ENCODE data around the gene GLIS1. TPM values are rescaled to one million over a fixed set of nuclear protein-coding genes. Genes with fewer than 3 reads are reported as not detected.

Gene GLIS1
- total and polyA plus RNA-seq, 2 experiments from 2014 or later, result 0.26 to 0.31 TPM

- no peaks in the 10 kb centered on the region for H3K36me3 ChIP-seq (ENCODE audit: insufficient read depth)
- no peak overlapping the region for H3K4me3 Mint-ChIP-seq
- H3K9me2 ChIP-seq (ENCODE audit: insufficient read depth), result no peaks in the 10 kb centered on the region
- DNase-seq (ENCODE audit: low spot score) (no peak), ATAC-seq (no peak)
- no peak overlapping the region for H3K4me3 ChIP-seq
- no peak overlapping the region for H3K4me2 ChIP-seq
- H2AFZ ChIP-seq, result no peak overlapping the region
- H3F3A ChIP-seq (replicated peaks; ENCODE audit: low read depth), result no peaks in the 10 kb centered on the region; the same call in 1 of the 2 replicates
- no peaks in the 10 kb centered on the region for H4K20me1 ChIP-seq (replicated peaks; ENCODE audit: insufficient read depth)
- no peaks in the 10 kb centered on the region; the same call in 2 of the 3 replicates for H3K36me3 Mint-ChIP-seq (ENCODE audit: low read depth)
- no peak overlapping the region for H3K27ac ChIP-seq (ENCODE audit: low read depth)
- no peaks in the 10 kb centered on the region for H3K79me2 ChIP-seq (replicated peaks; ENCODE audit: insufficient read depth)
- H3K27ac Mint-ChIP-seq, result no peak overlapping the region
- peaks cover 22% of the 10 kb centered on the region for H3K4me1 Mint-ChIP-seq
- H3K27me3 ChIP-seq (ENCODE audit: insufficient read depth), result no peaks in the 10 kb centered on the region
- H3K9me3 Mint-ChIP-seq, result no peaks in the 10 kb centered on the region
- H3K4me1 ChIP-seq (ENCODE audit: insufficient read depth), result peaks cover 17% of the 10 kb centered on the region
- TF ChIP-seq JUNB (IDR thresholded peaks at IDR 0.05; ENCODE audit: unreplicated experiment), result no peak
- TF ChIP-seq EZH2phosphoT487 (IDR thresholded peaks at IDR 0.05; ENCODE audit: unreplicated experiment), result no peak
- no peak for TF ChIP-seq ZNF331 (CRISPR knock-in tag; IDR thresholded peaks at IDR 0.05; ENCODE audit: low read depth)
- TF ChIP-seq EZH2 (IDR thresholded peaks at IDR 0.05; ENCODE audit: low read depth, unreplicated experiment), result no peak
- H3K27me3 Mint-ChIP-seq (ENCODE audit: insufficient read depth, low read depth, poor library complexity), result peaks cover 11% of the 10 kb centered on the region
Measured at GRCh38 chr1:53710584-53710983, 28.4 kb downstream of the GLIS1 start.

- H3K9me2 ChIP-seq (ENCODE audit: insufficient read depth), result no peaks in the 10 kb centered on the region
- no peak for ATAC-seq
- H3K27ac ChIP-seq (ENCODE audit: low read depth), result no peak overlapping the region
- no peak for DNase-seq (ENCODE audit: low spot score)
- H3K4me2 ChIP-seq, result no peak overlapping the region
- H3K27me3 ChIP-seq (ENCODE audit: insufficient read depth), result no peaks in the 10 kb centered on the region
- H3F3A ChIP-seq (replicated peaks; ENCODE audit: low read depth), result peaks cover 13% of the 10 kb centered on the region; the same call in 1 of the 2 replicates
- Mint-ChIP-seq H3K9me3 (no peaks in the 10 kb centered on the region; the same call in 2 of the 3 replicates), H3K36me3 (ENCODE audit: low read depth) (no peaks in the 10 kb centered on the region; the same call in 2 of the 3 replicates), H3K27ac (no peak overlapping the region), H3K4me3 (no peak overlapping the region), H3K27me3 (ENCODE audit: insufficient read depth, low read depth, poor library complexity) (peaks cover 10% of the 10 kb centered on the region), H3K4me1 (peaks cover 40% of the 10 kb centered on the region)
- no peaks in the 10 kb centered on the region for H4K20me1 ChIP-seq (replicated peaks; ENCODE audit: insufficient read depth)
- peaks cover 36% of the 10 kb centered on the region for H3K4me1 ChIP-seq (ENCODE audit: insufficient read depth)
- no peak overlapping the region for H2AFZ ChIP-seq
- no peak overlapping the region for H3K4me3 ChIP-seq
- no peaks in the 10 kb centered on the region for H3K79me2 ChIP-seq (replicated peaks; ENCODE audit: insufficient read depth)
- no peaks in the 10 kb centered on the region for H3K36me3 ChIP-seq (ENCODE audit: insufficient read depth)
- TF ChIP-seq ZNF114 (CRISPR knock-in tag; IDR thresholded peaks at IDR 0.05), result no peak
- no peak for TF ChIP-seq EZH2phosphoT487 (IDR thresholded peaks at IDR 0.05; ENCODE audit: unreplicated experiment)
- no peak for TF ChIP-seq REST (IDR thresholded peaks at IDR 0.05; ENCODE audit: unreplicated experiment)
- TF ChIP-seq CTCF (conservative IDR thresholded peaks at IDR 0.05; ENCODE audit: low read depth in 2 of 2), result no peak
- no peak for TF ChIP-seq STAT1 (IDR thresholded peaks at IDR 0.05; ENCODE audit: unreplicated experiment)
- TF ChIP-seq ZNF462 (CRISPR knock-in tag; IDR thresholded peaks at IDR 0.05), result no peak
- TF ChIP-seq ZNF331 (CRISPR knock-in tag; IDR thresholded peaks at IDR 0.05; ENCODE audit: low read depth), result no peak
Measured at GRCh38 chr1:53708687-53709086, 30.3 kb downstream of the GLIS1 start.

Measured in GM23338 (cell line).